GDM1 (cell line): ENCODE results near the gene MT1E.
A peak's percentile ranks its signal among the peaks of the same experiment; 100 is the strongest.
"Not testable (repeated sequence)": the region's sequence is repeated elsewhere in the genome, so short reads cannot be mapped to it uniquely, and the experiment has no call there.

Source experiments
- DNase-seq: peaks from one replicate; lab custom pipeline; 2025; lab: John Stamatoyannopoulos, UW

Gene MT1E

DNA sequence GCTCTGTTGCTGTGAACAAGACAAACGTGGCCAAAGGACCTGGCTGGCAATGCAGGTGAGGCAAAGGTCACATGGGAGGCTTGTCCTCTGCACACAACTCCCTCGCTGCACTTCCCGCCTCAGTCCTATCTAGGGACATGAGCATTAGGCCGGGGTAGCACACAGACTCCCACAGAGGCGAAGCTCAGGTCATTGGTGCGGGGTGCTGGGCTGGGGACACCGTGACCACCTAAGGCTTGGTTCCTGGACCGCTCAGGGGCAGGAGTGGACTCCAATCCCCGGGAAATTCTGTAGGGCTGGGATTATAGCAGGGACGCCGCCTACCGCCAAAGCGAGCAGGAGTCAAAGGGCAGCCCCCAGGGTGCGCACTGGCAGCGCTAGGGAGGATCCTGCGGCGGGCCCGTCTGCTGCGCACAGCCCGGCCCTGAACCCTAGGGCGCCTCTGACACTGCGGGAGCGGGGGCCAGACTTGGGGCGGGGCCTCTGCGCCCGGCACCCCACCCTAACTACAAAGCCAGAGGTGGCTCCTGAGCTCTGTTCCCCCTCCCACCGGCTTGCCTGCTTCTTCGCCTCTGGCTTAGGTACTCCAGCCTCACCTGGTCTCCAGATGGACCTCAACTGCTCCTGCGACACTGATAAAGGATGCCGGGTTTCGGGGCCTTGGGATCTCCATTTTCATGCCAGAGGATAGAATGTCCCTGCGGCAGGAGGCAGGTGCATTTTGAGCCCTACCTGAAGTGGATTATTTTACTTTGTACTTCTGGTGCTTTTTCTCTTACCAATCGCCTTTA is 22.3 kb downstream of the MT1E start:
- no peak for DNase-seq

DNA sequence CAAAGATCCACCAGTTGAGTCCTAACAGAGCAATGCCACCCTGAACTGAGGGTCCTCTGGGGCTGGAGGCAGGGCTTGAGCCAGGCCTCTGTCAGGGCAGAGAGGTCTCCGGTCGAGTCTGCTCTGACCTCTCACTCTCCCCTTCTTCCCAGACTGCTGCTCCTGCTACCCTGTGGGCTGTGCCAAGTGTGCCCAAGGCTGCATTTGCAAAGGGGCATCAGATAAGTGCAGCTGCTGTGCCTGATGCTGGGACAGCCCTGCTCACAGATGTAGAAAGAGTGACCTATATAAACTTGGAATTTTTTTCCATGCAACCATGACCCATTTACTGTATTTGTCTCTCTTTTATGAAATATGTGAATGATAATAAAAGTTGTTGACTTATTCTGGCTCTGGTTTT is 23.7 kb downstream of the MT1E start:
- no peak for DNase-seq

DNA sequence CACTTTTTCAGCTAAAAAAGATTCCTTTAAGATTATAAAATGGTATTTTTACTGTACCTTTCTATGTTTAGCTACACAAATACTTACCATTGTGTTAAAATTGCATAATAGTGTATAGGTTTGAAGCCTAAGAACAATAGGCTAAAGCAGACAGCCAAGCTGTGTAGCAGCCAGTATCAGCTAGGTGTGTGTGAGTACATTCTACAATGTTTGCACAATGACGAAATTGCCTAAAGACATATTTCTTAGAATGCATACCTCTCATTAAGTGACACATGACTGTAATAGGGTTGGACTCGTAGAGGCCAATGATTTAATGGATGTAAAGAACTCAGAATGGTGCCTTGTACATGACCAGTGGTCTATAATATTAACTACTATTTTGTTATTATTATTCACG is 24.2 kb downstream of the MT1E start:
- no peak for DNase-seq

DNA sequence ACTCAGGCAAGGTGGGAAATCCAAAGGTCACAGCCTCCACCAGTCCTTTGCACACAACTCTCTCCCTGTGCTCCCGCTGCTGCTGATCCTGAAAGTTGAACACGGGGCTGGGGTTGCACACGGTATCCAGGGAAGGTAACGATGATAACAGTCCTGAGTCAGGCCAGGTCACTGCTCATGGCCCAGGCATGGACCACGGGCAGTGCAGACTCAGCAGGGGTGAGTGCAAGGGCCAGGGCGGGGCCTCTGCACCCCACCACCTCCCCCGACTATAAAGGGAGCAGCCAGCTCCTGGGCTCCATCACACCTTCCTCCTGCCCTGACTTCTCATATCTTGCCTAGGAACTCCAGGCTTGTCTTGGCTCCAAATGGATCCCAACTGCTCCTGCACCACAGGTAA is 26.0 kb downstream of the MT1E start, which contains the start of gene MT1B:
TSS of gene MT1B (plus strand) at position 301 of the 400 bp plus-strand sequence. CDS start at position 369, 68 bp downstream.
- no peak for DNase-seq

DNA sequence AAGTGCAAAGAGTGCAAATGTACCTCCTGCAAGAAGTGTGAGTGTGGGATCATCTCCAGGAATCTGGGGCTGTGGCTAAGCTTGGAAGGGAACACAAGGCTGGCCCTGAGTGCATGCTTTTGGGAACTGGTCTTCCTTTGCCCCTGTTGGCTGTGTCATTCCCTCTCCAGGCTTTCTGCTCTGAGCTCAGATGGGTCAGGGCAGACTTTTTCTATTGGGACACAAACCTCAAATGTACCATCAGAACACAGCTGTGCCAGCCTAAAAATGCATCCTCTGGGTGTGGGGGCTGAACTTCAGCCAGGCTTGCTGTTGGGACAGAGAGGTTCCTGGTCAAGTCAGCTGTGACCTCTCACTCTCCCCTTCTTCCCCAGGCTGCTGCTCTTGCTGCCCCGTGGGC is 27.0 kb downstream of the MT1E start:
- DNase-seq, result no peak

DNA sequence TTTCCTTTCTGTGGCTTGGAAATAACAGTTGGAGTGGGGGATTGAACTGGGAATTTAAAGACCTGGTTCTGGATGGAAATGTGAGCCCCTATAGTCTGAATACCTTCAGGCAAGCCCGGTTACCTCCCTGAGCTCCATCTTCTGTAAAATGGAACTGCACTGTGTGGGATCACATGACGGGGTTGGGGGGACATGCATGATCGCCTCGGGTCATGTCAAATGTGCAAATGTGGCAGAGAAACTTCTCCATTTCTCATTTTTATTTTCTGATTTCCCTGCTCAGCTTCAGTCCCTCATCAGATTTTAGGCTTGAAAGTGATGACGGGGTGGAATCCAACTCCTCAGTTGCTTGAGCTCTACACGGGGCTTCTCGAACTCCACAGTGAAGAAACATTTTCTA is 27.6 kb downstream of the MT1E start:
- DNase-seq, result no peak

DNA sequence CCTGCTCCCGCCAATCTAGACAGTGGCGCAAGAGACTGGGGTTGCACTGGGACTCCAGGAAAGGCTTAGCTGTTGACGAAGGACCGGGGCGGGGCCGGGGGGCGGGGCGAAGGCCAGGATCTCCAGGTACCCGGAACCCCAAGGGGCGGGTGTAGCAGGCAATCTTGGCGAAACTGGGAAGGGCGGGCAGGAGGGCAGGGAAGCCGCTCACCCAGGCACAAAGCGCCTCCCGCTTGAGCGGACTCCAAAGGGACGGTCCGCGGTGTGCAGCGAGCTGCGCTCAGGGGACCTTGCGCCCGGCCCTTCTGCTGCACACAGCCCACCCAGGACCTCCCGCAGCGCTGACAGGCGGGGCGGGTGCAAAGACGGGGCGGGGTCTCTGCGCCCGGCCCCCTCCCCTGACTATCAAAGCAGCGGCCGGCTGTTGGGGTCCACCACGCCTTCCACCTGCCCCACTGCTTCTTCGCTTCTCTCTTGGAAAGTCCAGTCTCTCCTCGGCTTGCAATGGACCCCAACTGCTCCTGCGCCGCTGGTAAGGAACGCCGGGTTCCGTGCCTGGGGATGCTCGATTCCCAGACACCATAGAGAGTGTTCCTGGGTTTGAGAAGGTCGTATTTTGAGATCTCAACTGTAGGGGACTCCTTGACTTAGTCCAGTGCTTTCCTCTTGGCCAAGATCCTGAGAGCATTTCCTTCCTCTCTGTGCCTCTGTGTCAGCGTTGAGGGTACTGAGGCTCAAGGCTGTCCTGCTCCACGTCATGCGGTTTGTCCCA is 32.2 kb downstream of the MT1E start, which contains the start of gene MT1F:
TSS of gene MT1F (plus strand) at position 405 of the 772 bp plus-strand sequence. CDS start at position 505, 100 bp downstream.
- peak; percentile 4 for DNase-seq

DNA sequence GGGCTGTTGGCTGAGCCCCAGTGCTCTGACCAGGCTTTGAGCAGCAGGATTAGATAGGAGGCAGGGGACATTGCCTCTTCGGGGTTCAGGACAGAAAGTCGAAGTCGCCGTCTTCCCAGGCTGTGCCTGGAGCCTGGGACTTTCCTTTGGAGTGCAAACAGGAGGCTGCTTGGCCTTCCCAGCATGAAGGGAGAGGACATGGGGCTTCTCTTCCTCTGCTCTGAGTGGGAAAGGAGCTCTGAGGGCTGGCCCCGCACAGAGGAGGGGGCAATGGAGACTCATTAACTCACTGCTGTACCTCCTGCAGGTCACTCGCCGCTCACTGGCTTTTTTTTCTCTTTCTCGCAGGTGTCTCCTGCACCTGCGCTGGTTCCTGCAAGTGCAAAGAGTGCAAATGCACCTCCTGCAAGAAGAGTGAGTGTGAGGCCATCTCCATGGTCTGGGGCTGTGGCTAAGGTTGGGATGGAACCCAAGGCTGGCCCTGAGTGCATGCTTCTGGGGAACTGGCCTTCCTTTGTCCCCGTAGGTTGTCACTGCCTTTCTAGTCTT is 32.8 kb downstream of the MT1E start:
- DNase-seq, result no peak

DNA sequence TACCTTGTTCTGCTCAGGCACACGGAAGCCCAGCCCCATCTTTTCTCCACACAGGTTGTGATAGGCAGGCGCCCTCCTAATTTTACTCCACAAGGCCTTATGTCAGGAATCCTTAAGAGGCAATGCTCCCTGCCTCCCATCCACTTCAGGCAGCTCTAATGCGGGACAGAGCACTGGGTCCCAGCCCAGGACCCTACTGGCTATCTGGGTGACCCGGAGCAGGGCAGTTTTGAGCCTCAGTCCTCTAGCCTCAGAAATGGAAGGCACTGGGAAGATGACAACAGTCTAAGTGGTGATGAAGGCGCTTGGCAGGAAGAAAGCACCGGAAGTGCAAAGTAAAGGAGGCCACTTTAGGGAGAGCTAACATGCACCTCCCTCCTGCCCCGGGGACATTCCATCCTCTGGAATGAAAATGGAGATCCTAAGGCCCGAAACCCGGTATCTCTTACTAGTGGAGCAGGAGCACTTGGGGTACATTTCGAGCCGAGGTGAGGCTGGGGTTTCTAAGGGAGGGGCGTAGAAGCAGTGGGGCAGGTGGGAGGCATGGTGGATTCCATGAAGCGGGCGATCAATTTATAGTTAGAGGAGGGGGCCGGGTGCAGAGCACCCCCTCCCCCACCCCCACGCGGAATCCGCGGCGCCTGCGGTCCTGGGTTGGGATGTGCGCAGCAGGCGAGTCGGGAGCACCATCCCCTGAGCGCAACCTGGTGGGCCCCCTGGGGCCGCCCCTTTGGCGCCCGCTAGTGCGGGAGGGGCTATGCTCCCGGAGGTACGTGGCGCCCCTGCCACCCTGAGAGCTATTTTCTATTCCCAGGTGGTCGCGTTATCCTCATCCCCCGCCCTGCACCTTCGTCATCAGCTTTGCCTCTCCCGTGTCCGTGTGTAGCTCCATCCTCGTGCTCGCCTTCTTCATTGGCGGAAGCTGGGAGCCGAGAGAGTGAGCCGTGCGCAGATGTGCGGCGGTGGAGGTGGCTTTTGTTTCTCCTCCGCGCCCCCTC is 37.1 kb downstream of the MT1E start:
- no peak for DNase-seq

DNA sequence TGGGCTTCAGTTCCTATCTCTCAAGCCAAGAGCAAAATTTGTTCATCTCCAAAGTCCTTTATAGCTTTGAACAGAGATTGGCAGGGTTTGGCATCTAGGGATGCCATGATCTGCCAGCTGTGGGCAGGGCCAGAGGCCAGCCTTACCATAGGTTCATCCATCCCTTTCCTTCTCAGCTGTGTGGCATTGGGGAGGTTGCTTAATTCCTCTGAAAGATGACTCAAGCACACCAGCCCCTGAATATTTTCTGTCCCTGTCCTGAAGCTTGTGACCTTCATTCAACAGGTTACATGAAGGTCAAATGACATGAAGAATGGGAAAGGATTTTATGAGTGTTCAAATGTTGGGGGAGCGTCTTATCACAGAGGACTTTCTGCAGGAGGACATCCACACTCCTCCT is 38.9 kb downstream of the MT1E start:
- no peak for DNase-seq

DNA sequence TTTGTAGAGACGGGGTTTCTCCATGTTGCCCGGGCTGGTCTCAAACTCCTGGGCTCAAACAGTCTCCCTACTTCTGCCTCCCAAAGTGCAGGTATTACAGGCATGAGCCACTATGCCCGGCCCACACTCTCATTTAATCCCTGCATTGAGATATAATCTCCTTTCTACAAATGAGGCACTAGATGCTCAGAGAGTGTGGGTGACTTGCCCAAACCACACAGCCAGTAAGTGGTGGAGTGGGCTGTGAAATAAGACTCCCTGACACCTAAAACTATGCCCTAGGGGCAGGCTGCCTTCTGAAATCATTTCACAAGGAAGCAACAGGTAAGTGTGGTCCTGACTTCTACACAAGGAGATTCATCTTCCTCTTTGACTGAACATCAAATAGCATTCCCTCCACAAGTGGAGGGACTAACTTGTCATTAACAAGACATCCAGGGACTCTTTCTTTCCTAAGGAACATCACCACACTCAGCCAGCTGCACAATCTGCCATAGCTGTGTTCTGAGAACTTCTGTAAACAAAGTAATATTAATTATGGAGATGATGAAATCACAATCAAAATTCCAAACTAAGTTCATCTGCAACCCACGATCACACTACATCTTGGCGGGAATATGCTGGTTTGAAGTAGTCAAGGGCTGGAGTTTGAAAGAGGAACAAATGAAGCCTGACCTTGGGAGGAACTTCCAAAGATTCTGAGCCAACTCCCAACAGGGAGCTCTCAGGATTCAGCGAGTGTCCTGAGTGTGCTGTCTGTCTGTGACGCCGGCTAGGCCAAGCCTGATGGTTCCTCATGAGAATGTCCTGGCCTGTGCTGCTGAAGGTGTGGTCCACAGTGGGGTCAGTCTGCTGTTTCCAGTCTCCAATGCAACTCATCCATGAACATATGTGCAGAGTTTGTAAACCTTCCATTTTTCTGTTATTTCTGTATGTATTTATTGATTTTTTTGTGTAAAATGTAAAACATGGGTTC is 40.0 kb downstream of the MT1E start:
- DNase-seq, result not testable (repeated sequence)

DNA sequence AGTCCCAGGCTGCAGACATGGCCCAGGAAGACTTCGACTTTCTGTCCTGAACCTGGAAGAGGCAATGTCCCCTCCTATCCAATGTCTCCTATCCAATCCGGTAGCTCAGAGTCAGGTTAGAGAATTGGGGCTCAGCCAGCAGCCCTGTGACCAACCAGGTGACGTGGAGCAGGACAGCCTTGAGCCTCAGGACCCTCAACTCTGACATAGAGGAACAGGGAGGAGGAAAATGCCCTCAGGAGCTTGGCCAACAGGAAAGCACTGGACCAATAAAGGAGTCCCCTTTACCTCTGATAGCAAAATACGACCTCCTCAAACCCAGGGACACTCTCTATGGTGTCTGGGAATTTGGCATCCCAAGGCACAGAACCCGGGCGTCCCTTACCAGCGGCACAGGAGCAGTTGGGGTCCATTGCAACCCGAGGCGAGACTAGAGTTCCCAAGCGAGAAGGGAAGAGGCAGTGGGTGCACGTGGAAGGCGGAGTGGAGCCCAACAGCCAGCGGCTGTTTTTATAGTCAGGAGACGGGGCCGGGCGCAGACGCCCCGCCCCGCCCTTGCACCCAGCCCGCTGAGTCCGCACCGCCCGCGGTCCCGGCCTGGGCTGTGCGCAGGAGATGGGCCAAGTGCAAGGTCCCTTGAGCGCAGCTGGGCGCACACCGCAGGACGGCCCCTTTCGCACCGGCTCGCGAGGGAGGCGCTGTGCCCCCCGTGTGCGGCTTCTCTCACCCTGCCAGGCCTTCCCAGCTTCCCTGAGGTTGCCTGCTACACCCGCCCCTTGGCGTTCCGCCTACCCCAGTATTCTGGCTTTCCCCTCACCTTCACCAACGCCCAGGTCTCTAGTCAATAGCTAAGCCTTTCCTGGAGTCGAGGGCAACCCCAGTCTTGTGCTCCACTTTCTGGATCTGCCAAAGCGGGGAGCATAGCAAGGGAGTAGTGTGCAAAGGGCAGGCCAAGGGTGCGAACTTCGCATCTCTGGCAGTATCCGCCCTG is 42.3 kb downstream of the MT1E start, which contains the start of gene MT1G:
TSS of gene MT1G (minus strand) at position 485 of the 991 bp plus-strand sequence. CDS start at position 413, 72 bp downstream.
- no peak for DNase-seq

DNA sequence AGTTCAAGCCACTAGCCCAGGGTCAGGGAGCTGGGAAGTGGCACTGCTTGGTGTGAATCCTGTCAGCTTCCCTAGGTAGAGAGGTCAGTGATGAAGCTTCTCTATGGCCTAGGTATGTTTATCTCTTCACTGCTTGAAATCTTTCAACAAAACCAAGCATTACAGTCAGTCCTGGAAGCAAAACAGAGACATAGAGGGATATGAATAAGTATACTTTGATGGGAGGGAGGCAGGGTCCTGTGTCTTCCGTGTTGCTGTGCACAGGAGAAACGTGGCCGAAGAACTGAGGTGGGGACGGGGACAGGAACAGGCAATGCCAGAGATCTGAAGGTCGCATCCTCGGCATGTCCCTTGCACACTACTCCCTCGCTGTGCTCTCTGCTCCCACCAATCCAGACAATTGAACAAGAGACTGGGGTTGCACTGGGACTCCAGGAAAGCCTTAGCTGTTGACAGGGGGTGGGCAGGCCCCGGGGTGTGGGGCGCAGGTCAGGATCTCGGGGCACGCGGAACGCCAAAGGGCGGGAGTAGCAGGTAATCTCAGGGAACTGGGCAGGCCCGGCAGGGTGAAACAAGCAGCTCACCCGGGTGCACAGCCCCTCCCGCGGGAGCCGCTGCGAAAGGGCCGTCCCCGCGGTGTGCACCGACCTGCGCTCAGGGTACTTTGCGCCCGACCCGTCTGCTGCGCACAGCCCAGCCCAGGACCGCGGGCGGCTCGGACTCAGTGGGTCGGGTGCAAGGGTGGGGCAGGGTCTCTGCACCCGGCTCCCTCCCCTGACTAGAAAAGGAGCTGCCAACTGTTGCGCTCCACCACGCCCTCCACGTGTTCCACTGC is 43.6 kb downstream of the MT1E start, which contains the start of gene MT1H:
TSS of gene MT1H (plus strand) at position 810 of the 835 bp plus-strand sequence. CDS start 71 bp downstream, outside the sequence.
- no peak for DNase-seq

DNA sequence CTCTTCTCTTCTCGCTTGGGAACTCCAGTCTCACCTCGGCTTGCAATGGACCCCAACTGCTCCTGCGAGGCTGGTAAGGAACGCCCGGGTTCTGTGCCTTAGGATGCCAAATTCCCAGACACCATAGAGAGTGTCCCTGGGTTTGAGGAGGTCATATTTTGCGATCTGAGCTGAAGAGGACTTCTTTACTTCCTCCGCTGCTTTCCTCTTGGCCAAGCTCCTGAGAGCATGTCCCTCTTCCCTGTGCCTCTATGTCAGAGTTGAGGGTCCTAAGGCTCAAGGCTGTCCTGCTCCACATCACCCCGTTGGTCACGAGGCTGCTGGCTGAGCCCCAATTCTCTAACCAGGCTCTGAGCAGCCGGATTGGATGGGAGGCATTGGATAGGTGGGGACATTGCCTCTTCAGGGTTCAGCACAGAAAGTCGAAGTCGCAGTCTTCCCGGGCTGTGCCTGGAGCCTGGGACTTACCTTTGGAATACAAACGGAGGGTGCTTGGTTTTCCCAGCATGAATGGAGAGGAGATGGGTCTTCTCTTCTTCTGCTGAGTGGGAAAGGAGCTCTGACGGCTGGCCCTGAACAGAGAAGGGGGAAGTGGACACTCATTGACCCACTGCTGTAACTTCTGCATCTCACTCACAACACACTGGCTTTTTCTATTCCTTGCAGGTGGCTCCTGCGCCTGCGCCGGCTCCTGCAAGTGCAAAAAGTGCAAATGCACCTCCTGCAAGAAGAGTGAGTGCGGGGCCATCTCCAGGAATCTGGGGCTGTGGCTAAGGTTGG is 44.4 kb downstream of the MT1E start:
- no peak for DNase-seq

DNA sequence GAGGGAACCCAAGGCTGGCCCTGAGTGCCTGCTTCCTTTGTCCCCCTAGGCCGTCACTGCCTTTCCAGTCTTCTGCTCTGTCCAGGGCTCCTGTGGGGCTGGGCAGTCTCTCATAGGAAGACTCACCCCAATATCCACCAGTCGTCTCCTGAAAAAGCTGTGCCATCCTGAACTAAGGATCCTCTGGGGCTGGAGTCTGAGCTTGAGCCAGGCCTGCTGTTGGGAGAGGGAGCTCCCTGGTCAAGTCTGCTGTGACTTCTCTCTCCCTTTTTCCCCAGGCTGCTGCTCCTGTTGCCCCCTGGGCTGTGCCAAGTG is 45.0 kb downstream of the MT1E start:
- DNase-seq, result no peak

DNA sequence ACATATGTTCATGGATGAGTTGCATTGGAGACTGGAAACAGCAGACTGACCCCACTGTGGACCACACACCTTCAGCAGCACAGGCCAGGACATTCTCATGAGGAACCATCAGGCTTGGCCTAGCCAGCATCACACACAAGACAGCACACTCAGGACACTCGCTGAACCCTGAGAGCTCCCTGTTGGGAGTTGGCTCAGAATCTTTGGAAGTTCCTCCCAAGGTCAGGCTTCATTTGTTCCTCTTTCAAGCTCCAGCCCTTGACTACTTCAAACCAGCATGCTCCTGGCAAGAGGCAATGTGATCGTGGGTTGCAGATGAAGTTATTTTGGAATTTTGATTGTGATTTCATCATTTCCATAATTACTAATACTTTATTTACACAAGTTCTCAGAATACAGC is 46.1 kb downstream of the MT1E start:
- not testable (repeated sequence) for DNase-seq

DNA sequence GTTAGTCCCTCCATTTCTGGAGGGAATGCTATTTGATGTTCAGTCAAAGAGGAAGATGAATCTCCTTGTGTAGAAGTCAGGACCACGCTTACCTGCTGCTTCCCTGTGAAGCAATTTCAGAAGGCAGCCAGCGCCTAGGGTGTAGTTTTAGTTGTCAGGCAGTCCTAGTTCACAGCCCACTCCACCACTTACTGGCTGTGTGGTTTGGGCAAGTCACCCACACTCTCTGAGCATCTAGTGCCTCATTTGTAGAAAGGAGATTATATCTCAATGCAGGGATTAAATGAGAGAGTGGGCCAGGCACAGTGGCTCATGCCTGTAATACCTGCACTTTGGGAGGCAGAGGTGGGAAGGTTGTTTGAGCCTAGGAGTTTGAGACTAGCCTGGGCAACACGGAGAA is 46.6 kb downstream of the MT1E start:
- not testable (repeated sequence) for DNase-seq
